GM23338 (cell line): ENCODE results near the gene MUC5AC. TPM values are rescaled to one million over a fixed set of nuclear protein-coding genes. Genes with fewer than 3 reads are reported as not detected.
"Not testable (repeated sequence)": the region's sequence is repeated elsewhere in the genome, so short reads cannot be mapped to it uniquely, and the experiment has no call there.

ENCODE experiments used
- ATAC-seq: fragments of 200-7000 bp; cut with Tn5 transposase; 3 replicates; pipeline ENCODE4 v1.9.1; 2020
- DNase-seq: peaks from one replicate; pipeline ENCODE4 v3.0.0-alpha.2; 2015; ENCODE audit warnings: low spot score
- H2AFZ ChIP-seq: fragments of 200-600 bp; sonication (generic); 2 replicates; pipeline ENCODE4 v1.8.0; 2016; ENCODE audit warnings: antibody characterized with exemption, mild to moderate bottlenecking, moderate library complexity
- H3F3A ChIP-seq: fragments of 200-600 bp; sonication (generic); replicated peaks from 2 replicates; pipeline ENCODE4 v1.8.0; 2017; ENCODE audit warnings: antibody characterized with exemption, mixed run types, low read depth
- H3K27ac ChIP-seq: fragments of 200-600 bp; sonication (generic); 2 replicates; pipeline ENCODE4 v1.6.1; 2016; ENCODE audit warnings: low read depth
- H3K27me3 ChIP-seq: fragments of 200-600 bp; sonication (generic); 2 replicates; pipeline ENCODE4 v1.8.0; 2016; ENCODE audit warnings: mild to moderate bottlenecking, mixed run types, moderate library complexity; ENCODE audit not compliant: insufficient read depth
- H3K36me3 ChIP-seq: fragments of 200-600 bp; sonication (generic); 2 replicates; pipeline ENCODE4 v1.8.0; 2016; ENCODE audit warnings: mild to moderate bottlenecking; ENCODE audit not compliant: insufficient read depth
- H3K4me1 ChIP-seq: fragments of 200-600 bp; sonication (generic); 2 replicates; pipeline ENCODE4 v1.8.0; 2016; ENCODE audit warnings: mild to moderate bottlenecking, moderate library complexity; ENCODE audit not compliant: insufficient read depth
- H3K4me2 ChIP-seq: fragments of 200-600 bp; sonication (generic); 2 replicates; pipeline ENCODE4 v1.7.1; 2017; ENCODE audit warnings: mixed run types
- H3K4me3 ChIP-seq: fragments of 200-600 bp; sonication (generic); 2 replicates; pipeline ENCODE4 v1.6.1; 2016; ENCODE audit warnings: mixed run types
- H3K79me2 ChIP-seq: fragments of 200-600 bp; sonication (generic); replicated peaks from 2 replicates; pipeline ENCODE4 v1.8.0; 2017; ENCODE audit warnings: mild to moderate bottlenecking; ENCODE audit not compliant: insufficient read depth
- H3K9me2 ChIP-seq: fragments of 200-600 bp; sonication (generic); 2 replicates; pipeline ENCODE4 v1.8.0; 2017; ENCODE audit not compliant: insufficient read depth
- H4K20me1 ChIP-seq: fragments of 200-600 bp; sonication (generic); replicated peaks from 2 replicates; pipeline ENCODE4 v1.8.0; 2017; ENCODE audit warnings: mild to moderate bottlenecking; ENCODE audit not compliant: insufficient read depth
- H3K27ac Mint-ChIP-seq: 2 replicates; pipeline ENCODE4 v1.8.0; 2020; ENCODE audit warnings: inconsistent platforms, mild to moderate bottlenecking, moderate library complexity, mixed read lengths
- H3K27me3 Mint-ChIP-seq: 3 replicates; pipeline ENCODE4 v1.8.0; 2022; ENCODE audit warnings: low read depth, mild to moderate bottlenecking, moderate library complexity, mixed read lengths, inconsistent platforms; ENCODE audit not compliant: insufficient read depth, poor library complexity
- H3K36me3 Mint-ChIP-seq: 3 replicates; pipeline ENCODE4 v1.8.0; 2021; ENCODE audit warnings: low read depth, mild to moderate bottlenecking, inconsistent platforms, moderate library complexity, mixed read lengths
- H3K4me1 Mint-ChIP-seq: 3 replicates; pipeline ENCODE4 v1.8.0; 2020; ENCODE audit warnings: mild to moderate bottlenecking, inconsistent platforms, mixed read lengths
- H3K4me3 Mint-ChIP-seq: 3 replicates; pipeline ENCODE4 v1.8.0; 2021; ENCODE audit warnings: moderate library complexity, mild to moderate bottlenecking, inconsistent platforms, mixed read lengths
- H3K9me3 Mint-ChIP-seq: 3 replicates; pipeline ENCODE4 v1.8.0; 2020; ENCODE audit warnings: moderate library complexity, mild to moderate bottlenecking, inconsistent platforms, mixed read lengths
- CREB1 ChIP-seq: fragments of 250-450 bp; sonication (Bioruptor Pico); IDR thresholded peaks from 2 replicates; pipeline ENCODE4 v1.5.0; 2020; ENCODE audit warnings: low read depth, mild to moderate bottlenecking, moderate library complexity
- ETS1 ChIP-seq: IDR thresholded peaks from 2 replicates; pipeline ENCODE4 v1.6.1; 2016; ENCODE audit warnings: antibody characterized with exemption
- EZH2 ChIP-seq: fragments of 200-600 bp; sonication (generic); IDR thresholded peaks from one replicate; pipeline ENCODE4 v1.8.0; 2017; ENCODE audit warnings: antibody characterized with exemption, mild to moderate bottlenecking, low read depth; ENCODE audit not compliant: unreplicated experiment
- EZH2phosphoT487 ChIP-seq: fragments of 200-600 bp; sonication (generic); IDR thresholded peaks from one replicate; pipeline ENCODE4 v1.8.1; 2018; ENCODE audit warnings: antibody characterized with exemption; ENCODE audit not compliant: unreplicated experiment
- NANOG ChIP-seq: IDR thresholded peaks from 2 replicates; pipeline ENCODE4 v1.6.1; 2016; ENCODE audit warnings: antibody characterized with exemption, borderline replicate concordance
- REST ChIP-seq: IDR thresholded peaks from one replicate; pipeline ENCODE4 v1.6.1; 2018; ENCODE audit warnings: antibody characterized with exemption; ENCODE audit not compliant: unreplicated experiment
- STAT1 ChIP-seq: IDR thresholded peaks from one replicate; pipeline ENCODE4 v1.6.1; 2016; ENCODE audit warnings: antibody characterized with exemption; ENCODE audit not compliant: unreplicated experiment
- ZNF114 ChIP-seq: fragments of 250-450 bp; sonication (Bioruptor Pico); IDR thresholded peaks from 2 replicates; pipeline ENCODE4 v1.5.0; 2020; ENCODE audit warnings: mild to moderate bottlenecking, moderate library complexity
- ZNF331 ChIP-seq: fragments of 250-450 bp; sonication (Bioruptor Pico); IDR thresholded peaks from 2 replicates; pipeline ENCODE4 v1.5.0; 2020; ENCODE audit warnings: low read depth, mild to moderate bottlenecking, moderate library complexity
- polyA plus RNA-seq: library from polyadenylated mRNA; unstranded; fragments of >200 nt; fragmentation: Nextera tagmentation; extraction: Ambion mirVana; gene quantifications from 2 replicates; pipeline ENCODE4 v1.2.1, GENCODE V29; 2016
- total RNA-seq: library from RNA; depleted of rRNA; stranded (reverse); fragments of >200 nt; shearing (Covaris generic); gene quantifications from 2 replicates; pipeline ENCODE4 v1.2.3, GENCODE V29; 2014
- TF ChIP-seq, protein P1 (sequence below), 2 experiments: fragments of 200-600 bp in 1 of 2; sonication (generic) in 1 of 2; conservative IDR thresholded peaks; 2 replicates each; pipeline versions ENCODE4 v1.5.1 to v1.6.1; 2016 to 2017; ENCODE audit warnings: antibody characterized with exemption in 2 of 2, low read depth in 2 of 2, mild to moderate bottlenecking in 2 of 2, moderate library complexity in 1 of 2

Gene MUC5AC
- total and polyA plus RNA-seq, 2 experiments from 2014 or later = not detected

DNA sequence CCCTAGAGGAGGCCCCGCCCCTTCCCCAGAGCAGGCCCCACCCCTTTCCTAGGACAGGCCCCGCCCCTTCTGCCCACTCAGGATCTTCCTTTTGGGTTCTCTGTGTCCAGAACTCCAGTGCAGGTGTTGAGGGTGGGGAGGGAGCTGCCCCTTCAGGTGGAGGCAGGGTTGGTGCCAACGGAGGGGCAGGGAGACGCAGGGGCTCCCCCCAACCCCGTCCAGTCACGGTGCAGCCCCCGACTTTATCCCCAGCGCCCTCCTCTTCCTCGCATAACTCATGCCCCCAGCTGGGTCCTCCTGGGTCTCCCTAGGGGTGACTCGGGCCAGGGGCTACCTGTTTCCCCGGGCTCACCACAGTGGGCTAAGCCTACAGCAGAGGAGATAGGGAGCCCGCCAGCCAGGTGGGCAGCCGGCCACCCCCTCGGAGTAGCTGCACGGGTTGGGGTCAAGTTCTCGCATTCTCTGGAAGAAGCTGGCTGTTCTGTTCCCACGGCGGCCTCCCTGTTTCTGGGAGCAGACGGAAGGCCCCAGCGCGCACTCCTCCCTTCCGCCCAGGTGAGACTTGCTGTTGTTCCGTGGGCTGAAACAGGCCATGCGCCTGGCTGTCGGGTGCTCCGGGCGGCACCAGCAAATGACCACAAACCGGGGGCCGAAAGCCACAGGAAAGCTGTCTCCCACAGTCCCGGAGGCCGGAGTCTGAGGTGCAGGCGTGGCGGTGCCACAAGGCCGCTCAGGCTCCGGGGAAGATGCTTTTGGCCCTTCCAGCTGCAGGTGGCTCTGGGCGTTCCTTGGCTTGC lies 44.1 kb upstream of the MUC5AC start:
- Histone ChIP-seq H3K27ac (no peak overlapping the region), H3K4me3 (no peak overlapping the region), H3F3A (no peaks in the 10 kb centered on the region), H2AFZ (no peak overlapping the region), H3K4me1 (no peaks in the 10 kb centered on the region), H3K36me3 (no peaks in the 10 kb centered on the region), H4K20me1 (no peaks in the 10 kb centered on the region), H3K4me2 (no peak overlapping the region), H3K79me2 (no peaks in the 10 kb centered on the region), H3K9me2 (no peaks in the 10 kb centered on the region), H3K27me3 (no peaks in the 10 kb centered on the region)
- H3K4me1 Mint-ChIP-seq = no peaks in the 10 kb centered on the region; the same call in 2 of the 3 replicates
- peak; percentile 27 for DNase-seq
- H3K9me3 Mint-ChIP-seq = peaks cover 4% of the 10 kb centered on the region
- no peak overlapping the region for H3K27ac Mint-ChIP-seq
- peaks cover 4% of the 10 kb centered on the region for H3K27me3 Mint-ChIP-seq
- H3K36me3 Mint-ChIP-seq = no peaks in the 10 kb centered on the region
- no peak overlapping the region for H3K4me3 Mint-ChIP-seq
- peak; percentile 20 for ATAC-seq
- no peak for TF ChIP-seq ZNF331 (CRISPR knock-in tag)
- TF ChIP-seq REST = no peak
- no peak for TF ChIP-seq ZNF114 (CRISPR knock-in tag)
- no peak for TF ChIP-seq NANOG
- no peak for TF ChIP-seq EZH2phosphoT487
- TF ChIP-seq, protein P1, sequence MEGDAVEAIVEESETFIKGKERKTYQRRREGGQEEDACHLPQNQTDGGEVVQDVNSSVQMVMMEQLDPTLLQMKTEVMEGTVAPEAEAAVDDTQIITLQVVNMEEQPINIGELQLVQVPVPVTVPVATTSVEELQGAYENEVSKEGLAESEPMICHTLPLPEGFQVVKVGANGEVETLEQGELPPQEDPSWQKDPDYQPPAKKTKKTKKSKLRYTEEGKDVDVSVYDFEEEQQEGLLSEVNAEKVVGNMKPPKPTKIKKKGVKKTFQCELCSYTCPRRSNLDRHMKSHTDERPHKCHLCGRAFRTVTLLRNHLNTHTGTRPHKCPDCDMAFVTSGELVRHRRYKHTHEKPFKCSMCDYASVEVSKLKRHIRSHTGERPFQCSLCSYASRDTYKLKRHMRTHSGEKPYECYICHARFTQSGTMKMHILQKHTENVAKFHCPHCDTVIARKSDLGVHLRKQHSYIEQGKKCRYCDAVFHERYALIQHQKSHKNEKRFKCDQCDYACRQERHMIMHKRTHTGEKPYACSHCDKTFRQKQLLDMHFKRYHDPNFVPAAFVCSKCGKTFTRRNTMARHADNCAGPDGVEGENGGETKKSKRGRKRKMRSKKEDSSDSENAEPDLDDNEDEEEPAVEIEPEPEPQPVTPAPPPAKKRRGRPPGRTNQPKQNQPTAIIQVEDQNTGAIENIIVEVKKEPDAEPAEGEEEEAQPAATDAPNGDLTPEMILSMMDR (conservative IDR thresholded peaks at IDR 0.05; ENCODE audit: low read depth in 2 of 2) = no peak
- no peak for TF ChIP-seq ETS1
- no peak for TF ChIP-seq CREB1
- no peak for TF ChIP-seq EZH2
- TF ChIP-seq STAT1 = no peak

- H3K27ac Mint-ChIP-seq, H3K27ac ChIP-seq, H2AFZ ChIP-seq, H3K4me1 Mint-ChIP-seq, DNase-seq, H3K9me2 ChIP-seq, H3K4me1 ChIP-seq, H3K27me3 Mint-ChIP-seq, H3K27me3 ChIP-seq, H3K36me3 Mint-ChIP-seq, H3K79me2 ChIP-seq, H3K4me3 ChIP-seq, ATAC-seq, H4K20me1 ChIP-seq, H3F3A ChIP-seq, H3K4me3 Mint-ChIP-seq, H3K9me3 Mint-ChIP-seq, H3K4me2 ChIP-seq, H3K36me3 ChIP-seq: not testable (repeated sequence)
Observed at GRCh38 chr11:1115292-1115691, 42.5 kb upstream of the MUC5AC start.
